Type B pancreatic cell (in vitro differentiated cells): ENCODE results near the gene MYPOP. TPM values are rescaled to one million over a fixed set of nuclear protein-coding genes. Genes with fewer than 3 reads are reported as not detected.

Source experiments
- DNase-seq: peaks from one replicate; pipeline ENCODE4 v3.0.0; 2021; ENCODE audit warnings: mixed read lengths; ENCODE audit not compliant: unreplicated experiment; ENCODE audit errors: extremely low spot score
- H3K27ac Mint-ChIP-seq: 2 replicates; pipeline ENCODE4 v1.8.0; 2021; ENCODE audit warnings: mild to moderate bottlenecking, mixed read lengths
- H3K27me3 Mint-ChIP-seq: 2 replicates; pipeline ENCODE4 v1.8.0; 2021; ENCODE audit warnings: mixed read lengths
- H3K36me3 Mint-ChIP-seq: 2 replicates; pipeline ENCODE4 v1.8.0; 2021; ENCODE audit warnings: mixed read lengths
- H3K4me1 Mint-ChIP-seq: one replicate; pipeline ENCODE4 v1.8.0; 2021; ENCODE audit warnings: mixed read lengths; ENCODE audit not compliant: unreplicated experiment
- H3K4me3 Mint-ChIP-seq: 2 replicates; pipeline ENCODE4 v1.8.0; 2021; ENCODE audit warnings: mild to moderate bottlenecking, mixed read lengths
- H3K9me3 Mint-ChIP-seq: 2 replicates; pipeline ENCODE4 v1.8.0; 2021; ENCODE audit warnings: mixed read lengths
- CTCF ChIP-seq: fragments of 200-600 bp; sonication (generic); conservative IDR thresholded peaks from 2 replicates; pipeline ENCODE4 v1.5.0; 2021; ENCODE audit warnings: antibody characterized with exemption, mild to moderate bottlenecking
- total RNA-seq: library from RNA; stranded (reverse); gene quantifications from 2 replicates; pipeline ENCODE4 v1.2.1, GENCODE V29; 2021; ENCODE audit warnings: low replicate concordance

The MYPOP gene
- total RNA-seq, 1 donor from 2014 or later, result 8.5 TPM

GRCh38 chr19:45889210-45889885 lies 13.1 kb downstream of the MYPOP start:
- no peak for TF ChIP-seq CTCF
- H3K4me3 Mint-ChIP-seq, result no peak overlapping the region
- peaks cover 7% of the 10 kb centered on the region for H3K4me1 Mint-ChIP-seq
- H3K9me3 Mint-ChIP-seq, result no peaks in the 10 kb centered on the region
- no peak overlapping the region for H3K27ac Mint-ChIP-seq
- no peaks in the 10 kb centered on the region for H3K27me3 Mint-ChIP-seq
- DNase-seq, result no peak
- H3K36me3 Mint-ChIP-seq, result no peaks in the 10 kb centered on the region

- no peak for TF ChIP-seq CTCF
- peaks cover 5% of the 10 kb centered on the region for H3K36me3 Mint-ChIP-seq
- peak overlapping the region; percentile 99 for H3K4me3 Mint-ChIP-seq
- H3K4me1 Mint-ChIP-seq, result peaks cover 16% of the 10 kb centered on the region
- no peaks in the 10 kb centered on the region for H3K9me3 Mint-ChIP-seq
- DNase-seq, result no peak
- H3K27me3 Mint-ChIP-seq, result no peaks in the 10 kb centered on the region
- H3K27ac Mint-ChIP-seq, result peak overlapping the region; percentile 99
Measured at GRCh38 chr19:45887200-45887710, 15.2 kb downstream of the MYPOP start.

DNA sequence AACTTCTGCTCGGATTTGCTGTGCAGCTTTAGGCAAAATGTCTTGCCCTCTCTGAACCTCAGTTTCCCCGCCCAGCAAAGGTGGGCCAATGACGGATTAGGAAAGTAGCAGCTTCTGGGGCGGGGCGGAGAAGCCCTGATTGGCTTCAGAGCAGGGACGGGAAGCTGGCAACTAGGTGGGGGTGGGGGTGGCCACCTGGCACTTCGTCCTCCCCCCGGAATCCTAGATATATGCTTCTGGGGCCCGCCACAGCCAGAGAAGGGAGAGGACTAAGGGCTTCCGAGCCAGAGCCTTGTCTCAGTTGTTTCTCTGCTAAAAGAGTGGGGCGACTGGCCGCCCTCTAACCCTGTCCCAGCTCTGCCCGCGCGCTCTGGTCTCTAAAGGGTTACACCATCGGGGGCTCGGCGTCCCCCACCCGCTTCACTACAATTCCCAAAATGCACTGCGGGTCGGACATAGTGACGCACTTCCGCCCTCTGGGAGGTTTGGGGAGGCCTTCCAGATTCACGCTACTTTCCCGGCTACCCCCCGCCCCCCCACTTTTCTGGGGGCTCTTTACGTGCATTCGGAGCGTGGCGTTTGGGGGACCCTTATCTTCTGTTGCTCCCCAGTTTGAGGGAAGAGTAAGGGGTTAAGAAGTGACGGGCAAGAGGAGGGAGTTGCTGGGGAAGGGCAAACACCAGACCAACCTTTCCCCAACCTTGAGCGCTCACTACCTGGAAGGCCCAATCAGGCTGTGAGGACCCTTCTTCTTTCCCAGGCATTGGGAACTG lies 15.8 kb downstream of the MYPOP start:
- no peak for TF ChIP-seq CTCF
- peaks cover 5% of the 10 kb centered on the region for H3K36me3 Mint-ChIP-seq
- peak; percentile 88 for DNase-seq
- no peaks in the 10 kb centered on the region for H3K9me3 Mint-ChIP-seq
- peak overlapping the region; percentile 99 for H3K27ac Mint-ChIP-seq
- H3K4me3 Mint-ChIP-seq, result peak overlapping the region; percentile 99
- no peaks in the 10 kb centered on the region for H3K27me3 Mint-ChIP-seq
- H3K4me1 Mint-ChIP-seq, result peaks cover 20% of the 10 kb centered on the region

GRCh38 chr19:45885556-45886426 lies 16.6 kb downstream of the MYPOP start, which contains the start of gene IRF2BP1:
Gene IRF2BP1, minus strand, starts transcription at chr19:45886141. Its CDS starts 367 bp downstream, at chr19:45885774.
- Mint-ChIP-seq H3K4me3 (peak within 1 kb of the TSS; percentile 99), H3K36me3 (peaks cover 5% of the 10 kb centered on the region), H3K9me3 (no peaks in the 10 kb centered on the region), H3K27ac (peak within 1 kb of the TSS; percentile 99), H3K4me1 (peaks cover 27% of the 10 kb centered on the region), H3K27me3 (no peaks in the 10 kb centered on the region)
- TF ChIP-seq CTCF, result no peak
- DNase-seq, result peak; percentile 94
